Heart right ventricle (tissue), 16 donors: ENCODE data around the gene ITGB5. TPM values are rescaled to one million over a fixed set of nuclear protein-coding genes. Genes with fewer than 3 reads are reported as not detected.
"Not testable (repeated sequence)": the region's sequence is repeated elsewhere in the genome, so short reads cannot be mapped to it uniquely, and the experiment has no call there.

Experiments used
- ATAC-seq, 8 donors: fragments of 200-7000 bp; cut with Tn5 transposase; one replicate each; pipeline ENCODE4 v1.9.1; 2020; ENCODE audit warnings: mild to moderate bottlenecking in 8 of 8, moderate library complexity in 8 of 8, moderate number of reproducible peaks in 1 of 8
- DNase-seq, 2 donors: peaks; one replicate each; pipeline ENCODE4 v3.0.0-alpha.2; 2020
- H3K27ac ChIP-seq, 10 donors: fragments of 200-600 bp; sonication (generic) in 2 of 10; one replicate each; pipeline versions ENCODE4 v1.5.0 to v1.8.0; 2020 to 2022; ENCODE audit warnings: mild to moderate bottlenecking in 3 of 10
- H3K27me3 ChIP-seq, 7 donors: fragments of 200-600 bp; one replicate each; pipeline ENCODE4 v1.8.0; 2021 to 2022; ENCODE audit warnings: mild to moderate bottlenecking in 2 of 7
- H3K36me3 ChIP-seq, 9 donors: fragments of 200-600 bp; sonication (generic) in 1 of 9; one replicate each; pipeline versions ENCODE4 v1.5.0 to v1.8.0; 2020 to 2022; ENCODE audit warnings: mild to moderate bottlenecking in 2 of 9
- H3K4me1 ChIP-seq, 9 donors: fragments of 200-600 bp; sonication (generic) in 1 of 9; one replicate each; pipeline versions ENCODE4 v1.5.0 to v1.8.0; 2020 to 2022; ENCODE audit warnings: mild to moderate bottlenecking in 4 of 9
- H3K4me3 ChIP-seq, 10 donors: fragments of 200-600 bp; sonication (generic) in 2 of 10; one replicate each; pipeline versions ENCODE4 v1.5.0 to v1.8.0; 2020 to 2022; ENCODE audit warnings: mild to moderate bottlenecking in 7 of 10, moderate library complexity in 2 of 10
- H3K9me3 ChIP-seq, 11 donors: fragments of 200-600 bp in 10 of 11; sonication (generic) in 2 of 11; one replicate each; pipeline versions ENCODE4 v1.5.0 to v1.8.0; 2013 to 2022; ENCODE audit warnings: mild to moderate bottlenecking in 2 of 11, control low read depth in 1 of 11, moderate library complexity in 1 of 11
- WGBS, 2 donors: extraction: QIAGEN DNeasy Blood & Tissue Kit; methylation state at CpG; one replicate each; pipeline ENCODE4 v1.1.7; 2013; ENCODE audit warnings: inconsistent platforms in 1 of 2; 5-methylcytosine and 5-hydroxymethylcytosine counted together
- intact Hi-C, 10 donors: fragments of 100-400 bp; cut with DNase I; formaldehyde crosslinking; loops; one replicate each; pipeline versions ENCODE4 v1.11.1 to v1.14.2; 2022
- polyA plus RNA-seq, 2 donors: library from polyadenylated mRNA; stranded (reverse); fragments of 200-250 nt; gene quantifications; one replicate each; pipeline ENCODE4 v1.2.3, GENCODE V29; 2013
- total RNA-seq, 10 donors: library from RNA; stranded (reverse); fragmentation: NEBNext Ultra II Directional in 3 of 10; extraction: Animal tissue kit (Norgen Biotek cat#: 25700) in 3 of 10; gene quantifications; one replicate each; pipeline versions ENCODE4 v1.2.1 to v1.2.4, GENCODE V29; 2021 to 2023
- TF ChIP-seq, protein P1 (sequence below), 9 donors: fragments of 200-600 bp; sonication (generic) in 2 of 9; IDR thresholded peaks; one replicate each; pipeline versions ENCODE4 v1.5.0 to v1.8.0; 2021 to 2022; ENCODE audit warnings: antibody characterized with exemption in 9 of 9, mild to moderate bottlenecking in 5 of 9, moderate library complexity in 1 of 9
- donor health status: Arrhythmogenic right ventricular cardiomyopathy.
- donor health status: ischemic (EF 13 %, LVEDD 7.1; RV severe dilation, severe dysfunction).
- donor health status: healthy with polysubstance abuse.
- donor health status: DM: no; HTN: yes; CAD: no.
- donor health status: DM: no; HTN: no; CAD: no.
- donor health status: ischemic (EF 25% LVEDD 6.9; RV normal size, moderate dysfunction).
- donor health status: ischemic (EF 25% LVEDD 5.7; RV mildly dilated, moderate dysfunction).
- donor health status: healthy.
- donor health status: DM: yes; HTN: yes; CAD: no.
- donor health status: Ischemic cardiomyopathy.
- donor health status: ischemic (EF 35%, LVEDD 5.7; RV mildly dilated, moderate dysfunction).
- donor health status: nonischemic (EF 11% LVEDD 7.7; RV severe dilation, severe dysfunction).
- donor health status: DM: yes; HTN: yes; CAD: no.
- donor health status: PGD.
- donor health status: ischemic (EF 29% LVEDD 5.4; RV normal size, mild dysfunction).
- donor health status: nonischemic (EF 23%, LVEDD 6.1; RV moderate dilation, normal function).

Gene ITGB5
- total and polyA plus RNA-seq, 12 donors = 18.5 to 154 (median 108) TPM

DNA sequence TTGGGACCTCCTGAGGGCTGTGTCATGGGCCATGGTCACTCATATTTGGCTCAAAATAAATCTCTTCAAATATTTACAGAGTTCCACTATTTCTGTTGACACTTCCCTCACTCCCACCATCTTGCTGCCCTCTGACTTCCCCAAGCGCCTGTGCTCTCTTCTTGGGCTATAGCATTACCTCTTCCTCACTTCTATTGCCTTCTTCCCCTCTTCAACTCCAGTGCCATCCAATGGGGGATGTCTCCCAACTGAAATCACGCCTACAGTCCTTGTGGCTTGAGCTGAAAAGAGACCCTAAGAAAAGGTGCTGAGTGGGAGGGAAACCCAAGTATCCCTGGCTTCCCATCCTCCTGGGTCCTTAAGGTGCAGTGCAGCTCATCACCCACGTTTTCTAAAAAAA is 135.1 kb downstream of the ITGB5 start:
- ATAC-seq = peak in 1 of 8 donors; percentile 57
- H3K27ac ChIP-seq = no peak overlapping the region
- H3K4me1 ChIP-seq = no peaks in the 10 kb centered on the region
- no peak overlapping the region for H3K4me3 ChIP-seq
- H3K9me3 ChIP-seq = no peaks in the 10 kb centered on the region
- TF ChIP-seq, protein P1, sequence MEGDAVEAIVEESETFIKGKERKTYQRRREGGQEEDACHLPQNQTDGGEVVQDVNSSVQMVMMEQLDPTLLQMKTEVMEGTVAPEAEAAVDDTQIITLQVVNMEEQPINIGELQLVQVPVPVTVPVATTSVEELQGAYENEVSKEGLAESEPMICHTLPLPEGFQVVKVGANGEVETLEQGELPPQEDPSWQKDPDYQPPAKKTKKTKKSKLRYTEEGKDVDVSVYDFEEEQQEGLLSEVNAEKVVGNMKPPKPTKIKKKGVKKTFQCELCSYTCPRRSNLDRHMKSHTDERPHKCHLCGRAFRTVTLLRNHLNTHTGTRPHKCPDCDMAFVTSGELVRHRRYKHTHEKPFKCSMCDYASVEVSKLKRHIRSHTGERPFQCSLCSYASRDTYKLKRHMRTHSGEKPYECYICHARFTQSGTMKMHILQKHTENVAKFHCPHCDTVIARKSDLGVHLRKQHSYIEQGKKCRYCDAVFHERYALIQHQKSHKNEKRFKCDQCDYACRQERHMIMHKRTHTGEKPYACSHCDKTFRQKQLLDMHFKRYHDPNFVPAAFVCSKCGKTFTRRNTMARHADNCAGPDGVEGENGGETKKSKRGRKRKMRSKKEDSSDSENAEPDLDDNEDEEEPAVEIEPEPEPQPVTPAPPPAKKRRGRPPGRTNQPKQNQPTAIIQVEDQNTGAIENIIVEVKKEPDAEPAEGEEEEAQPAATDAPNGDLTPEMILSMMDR (IDR thresholded peaks at IDR 0.05) = no peak
- DNase-seq = no peak
- intact Hi-C loops = no loop called here
- 82 to 94% methylated on average over 3 of the region's 3 CpGs for WGBS, 2 donors
- H3K27me3 ChIP-seq = no peaks in the 10 kb centered on the region
- peaks cover 0 to 7% (median 0%) of the 10 kb centered on the region in 9 donors for H3K36me3 ChIP-seq

DNA sequence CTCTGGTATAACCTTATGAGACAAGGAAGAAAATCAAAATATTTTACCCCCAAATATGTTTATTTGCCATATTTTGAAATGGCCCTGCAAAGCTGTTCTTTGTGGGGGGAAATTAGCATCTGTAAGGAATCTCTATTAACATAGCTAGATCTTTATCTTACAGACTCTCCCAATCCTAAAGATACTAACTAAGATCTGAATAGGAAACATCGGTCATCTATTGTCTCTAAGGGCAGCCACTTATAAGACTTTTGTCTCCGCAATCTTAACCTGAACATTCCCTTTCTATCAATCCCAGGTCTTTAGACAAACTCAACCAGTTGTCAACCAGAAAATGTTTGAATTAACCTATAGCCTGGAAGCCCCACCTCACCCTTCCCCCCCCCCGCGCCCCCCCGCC is 135.7 kb downstream of the ITGB5 start:
- H3K9me3 ChIP-seq = no peaks in the 10 kb centered on the region
- intact Hi-C loops = no loop called here
- TF ChIP-seq, protein P1 (IDR thresholded peaks at IDR 0.05) = no peak
- H3K27me3 ChIP-seq = no peaks in the 10 kb centered on the region
- H3K4me1 ChIP-seq = no peaks in the 10 kb centered on the region
- 66 to 74% methylated on average over 5 of the region's 5 CpGs for WGBS, 2 donors
- DNase-seq (no peak), ATAC-seq (no peak)
- H3K4me3 ChIP-seq = no peak overlapping the region
- H3K36me3 ChIP-seq = peaks cover 0 to 11% (median 0%) of the 10 kb centered on the region in 9 donors
- H3K27ac ChIP-seq = no peak overlapping the region

- H3K27ac ChIP-seq, H3K9me3 ChIP-seq, DNase-seq, H3K4me1 ChIP-seq, ATAC-seq, H3K27me3 ChIP-seq, H3K4me3 ChIP-seq, intact Hi-C loops: not testable (repeated sequence)
- H3K36me3 ChIP-seq = peaks cover 0 to 27% (median 7%) of the 10 kb centered on the region in 9 donors
- 83 to 90% methylated on average over 14 to 17 of the region's 27 CpGs for WGBS, 2 donors
Observed at GRCh38 chr3:124749877-124750276, 137.3 kb downstream of the ITGB5 start.

GRCh38 chr3:124748560-124749198 is 138.5 kb downstream of the ITGB5 start:
- ATAC-seq = peak in 2 of 8 donors; percentile 42 to 55
- Histone ChIP-seq H3K9me3 (no peaks in the 10 kb centered on the region), H3K4me3 (no peak overlapping the region), H3K27ac (no peak overlapping the region), H3K36me3 (peaks cover 0 to 39% (median 13%) of the 10 kb centered on the region in 9 donors), H3K27me3 (no peaks in the 10 kb centered on the region), H3K4me1 (no peaks in the 10 kb centered on the region)
- DNase-seq = no peak
- intact Hi-C loops = no loop called here
- WGBS, 2 donors = 82 to 83% methylated on average over 8 of the region's 8 CpGs
- TF ChIP-seq, protein P1 (IDR thresholded peaks at IDR 0.05) = no peak
